ENCODE results near the gene FLT4. TPM values are rescaled to one million over a fixed set of nuclear protein-coding genes. Genes with fewer than 3 reads are reported as not detected.

FLT4 gene
- total RNA-seq, 4 donors from 2014 or later: 7.6 to 15.2 (median 10.4) TPM

GRCh38 chr5:180607861-180608571 lies 41.4 kb downstream of the FLT4 start:
- TF ChIP-seq POLR2A (IDR thresholded peaks at IDR 0.05): no peak
- TF ChIP-seq POLR2AphosphoS5 (IDR thresholded peaks at IDR 0.05): no peak
- TF ChIP-seq EP300 (IDR thresholded peaks at IDR 0.05): no peak
- TF ChIP-seq, protein P1, sequence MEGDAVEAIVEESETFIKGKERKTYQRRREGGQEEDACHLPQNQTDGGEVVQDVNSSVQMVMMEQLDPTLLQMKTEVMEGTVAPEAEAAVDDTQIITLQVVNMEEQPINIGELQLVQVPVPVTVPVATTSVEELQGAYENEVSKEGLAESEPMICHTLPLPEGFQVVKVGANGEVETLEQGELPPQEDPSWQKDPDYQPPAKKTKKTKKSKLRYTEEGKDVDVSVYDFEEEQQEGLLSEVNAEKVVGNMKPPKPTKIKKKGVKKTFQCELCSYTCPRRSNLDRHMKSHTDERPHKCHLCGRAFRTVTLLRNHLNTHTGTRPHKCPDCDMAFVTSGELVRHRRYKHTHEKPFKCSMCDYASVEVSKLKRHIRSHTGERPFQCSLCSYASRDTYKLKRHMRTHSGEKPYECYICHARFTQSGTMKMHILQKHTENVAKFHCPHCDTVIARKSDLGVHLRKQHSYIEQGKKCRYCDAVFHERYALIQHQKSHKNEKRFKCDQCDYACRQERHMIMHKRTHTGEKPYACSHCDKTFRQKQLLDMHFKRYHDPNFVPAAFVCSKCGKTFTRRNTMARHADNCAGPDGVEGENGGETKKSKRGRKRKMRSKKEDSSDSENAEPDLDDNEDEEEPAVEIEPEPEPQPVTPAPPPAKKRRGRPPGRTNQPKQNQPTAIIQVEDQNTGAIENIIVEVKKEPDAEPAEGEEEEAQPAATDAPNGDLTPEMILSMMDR (IDR thresholded peaks at IDR 0.05): no peak
- no peaks in the 10 kb centered on the region for H3K9me3 ChIP-seq
- H3K4me3 ChIP-seq: no peak overlapping the region
- H3K27ac ChIP-seq: no peak overlapping the region
- WGBS, 2 donors (ENCODE audit: low coverage in 1 of 2): 44 to 51% methylated on average over 9 to 17 of the region's 18 CpGs
- no peaks in the 10 kb centered on the region for H3K36me3 ChIP-seq
- ATAC-seq: no peak
- H3K27me3 ChIP-seq: peaks cover 22% of the 10 kb centered on the region
- no peaks in the 10 kb centered on the region for H3K4me1 ChIP-seq

GRCh38 chr5:180606215-180606785 lies 43.1 kb downstream of the FLT4 start:
- H3K27ac ChIP-seq: no peak overlapping the region
- no peaks in the 10 kb centered on the region for H3K36me3 ChIP-seq
- no peaks in the 10 kb centered on the region for H3K4me1 ChIP-seq
- no peak for ATAC-seq
- TF ChIP-seq, protein P1 (IDR thresholded peaks at IDR 0.05): no peak
- TF ChIP-seq POLR2A (IDR thresholded peaks at IDR 0.05): no peak
- H3K4me3 ChIP-seq: no peak overlapping the region
- peaks cover 22% of the 10 kb centered on the region for H3K27me3 ChIP-seq
- H3K9me3 ChIP-seq: no peaks in the 10 kb centered on the region
- 81 to 83% methylated on average over 13 to 19 of the region's 21 CpGs for WGBS, 2 donors (ENCODE audit: low coverage in 1 of 2)

DNA sequence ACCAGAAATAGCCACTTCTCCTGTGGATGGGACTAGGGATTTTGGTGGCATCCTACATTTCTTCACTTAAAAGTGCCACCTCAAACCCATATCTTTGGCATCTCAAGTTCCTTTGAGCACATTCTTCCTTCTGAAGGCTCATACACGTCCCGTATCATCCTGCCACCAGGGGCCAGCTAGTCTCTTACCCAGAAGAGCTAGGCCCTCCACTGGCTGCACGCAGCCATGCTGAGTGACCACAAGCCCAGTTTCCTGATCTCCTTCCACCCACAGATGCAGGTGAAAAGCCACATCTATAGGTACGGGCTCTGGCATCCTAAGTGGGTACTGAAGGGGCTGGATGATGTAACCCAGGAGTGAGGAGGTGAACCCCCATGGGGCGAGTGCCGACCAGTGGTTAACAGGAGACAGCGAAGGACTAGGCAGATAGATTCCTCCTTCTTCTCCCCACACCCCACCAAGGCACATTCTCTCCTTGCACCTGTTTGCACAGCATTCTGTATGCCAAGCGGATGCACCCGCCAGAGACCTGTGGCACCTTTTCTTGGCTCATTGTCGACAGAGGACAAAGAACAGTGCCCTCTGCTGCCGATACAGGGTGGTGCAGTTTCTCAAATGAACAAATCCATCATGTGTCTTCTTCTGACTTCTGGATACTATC lies 43.7 kb downstream of the FLT4 start:
- TF ChIP-seq EP300 (IDR thresholded peaks at IDR 0.05) (no peak), POLR2A (IDR thresholded peaks at IDR 0.05) (no peak)
- TF ChIP-seq, protein P1 (IDR thresholded peaks at IDR 0.05): peak in 3 of 4 experiments; percentile 11 to 61 (median 31)
- no peak overlapping the region for H3K27ac ChIP-seq
- no peaks in the 10 kb centered on the region for H3K36me3 ChIP-seq
- H3K4me3 ChIP-seq: no peak overlapping the region
- no peaks in the 10 kb centered on the region for H3K9me3 ChIP-seq
- 36% methylated on average over 6 of the region's 11 CpGs; no CpG with 5 or more reads in 1 of the 2 donors for WGBS, 2 donors (ENCODE audit: low coverage in 1 of 2)
- H3K27me3 ChIP-seq: peaks cover 22% of the 10 kb centered on the region
- no peaks in the 10 kb centered on the region for H3K4me1 ChIP-seq
- ATAC-seq: no peak

DNA sequence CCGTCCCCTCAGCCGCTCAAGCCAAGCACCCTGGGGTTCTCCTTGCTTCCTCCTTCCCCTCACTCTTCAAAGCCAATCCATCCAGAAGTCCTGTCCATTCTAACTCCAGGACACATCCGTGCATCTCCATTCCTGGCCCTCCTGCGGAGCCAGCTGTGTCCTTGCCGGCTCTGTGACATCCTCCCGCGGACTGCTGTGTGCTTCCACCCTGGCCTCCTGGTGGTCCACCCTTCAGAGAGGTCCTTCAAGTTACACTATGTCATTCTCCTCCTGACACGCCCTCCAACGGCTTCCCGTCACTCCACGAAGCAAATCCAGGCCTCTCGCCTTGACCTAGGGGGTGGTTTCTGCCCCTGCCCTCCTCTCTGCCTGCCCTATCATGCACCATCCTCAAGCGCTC lies 45.1 kb downstream of the FLT4 start:
- Histone ChIP-seq H3K36me3 (no peaks in the 10 kb centered on the region), H3K27me3 (peaks cover 16% of the 10 kb centered on the region), H3K4me3 (no peak overlapping the region), H3K4me1 (no peaks in the 10 kb centered on the region), H3K27ac (no peak overlapping the region), H3K9me3 (no peaks in the 10 kb centered on the region)
- no peak for ATAC-seq
- WGBS, 2 donors (ENCODE audit: low coverage in 1 of 2): 82 to 86% methylated on average over 4 to 13 of the region's 13 CpGs
- TF ChIP-seq EP300 (IDR thresholded peaks at IDR 0.05) (no peak), POLR2A (IDR thresholded peaks at IDR 0.05) (no peak), POLR2AphosphoS5 (IDR thresholded peaks at IDR 0.05) (no peak)
- TF ChIP-seq, protein P1 (IDR thresholded peaks at IDR 0.05): no peak
